GM12878 (cell line): Measurements from ENCODE around the gene FLNC.

Source experiments
- BRCA1 ChIP-seq: IDR thresholded peaks from 2 replicates; pipeline ENCODE4 v1.6.1; 2011; ENCODE audit warnings: low read depth, low read length, improper control_type of control experiment
- CBFB ChIP-seq: IDR thresholded peaks from 2 replicates; pipeline ENCODE4 v1.6.1; 2016; ENCODE audit warnings: antibody characterized with exemption, low read depth
- CEBPB ChIP-seq, 2 experiments: fragments of 150-350 bp in 1 of 2; IDR thresholded peaks; 2 replicates each; pipeline ENCODE4 v1.6.1; 2012 to 2014; ENCODE audit warnings: low read depth in 2 of 2, low read length in 2 of 2, borderline replicate concordance in 1 of 2, inconsistent platforms in 1 of 2
- CTCF ChIP-seq, 3 experiments: IDR thresholded peaks in 2 of 3; conservative IDR thresholded peaks in 1 of 3; 2 replicates each; pipeline ENCODE4 v1.5.1; 2011; ENCODE audit warnings: low read depth in 3 of 3, low read length in 3 of 3, mild to moderate bottlenecking in 3 of 3, control low read depth in 2 of 3, moderate library complexity in 2 of 3, inconsistent platforms in 1 of 3, mixed read lengths in 1 of 3; ENCODE audit not compliant: control insufficient read depth in 2 of 3, insufficient read depth in 1 of 3; ENCODE audit errors: extremely low read depth in 1 of 3
- EP300 ChIP-seq, 2 experiments: fragments of 150-350 bp in 1 of 2; IDR thresholded peaks; 2 replicates each; pipeline ENCODE4 v1.6.1; 2011 to 2012; ENCODE audit warnings: low read depth in 2 of 2, low read length in 2 of 2, borderline replicate concordance in 1 of 2, improper control_type of control experiment in 1 of 2, inconsistent platforms in 1 of 2; ENCODE audit not compliant: control insufficient read depth in 1 of 2
- EZH2 ChIP-seq: IDR thresholded peaks from 2 replicates; pipeline ENCODE4 v1.6.1; 2012; ENCODE audit warnings: low read depth, mild to moderate bottlenecking, control low read depth, inconsistent platforms, low read length, borderline replicate concordance; ENCODE audit not compliant: control insufficient read depth
- HDAC2 ChIP-seq: fragments of 200-600 bp; sonication (generic); IDR thresholded peaks from 2 replicates; pipeline ENCODE4 v1.6.1; 2017
- PBX3 ChIP-seq: IDR thresholded peaks from 2 replicates; pipeline ENCODE4 v1.6.1; 2011; ENCODE audit warnings: mild to moderate bottlenecking, low read depth, low read length, moderate library complexity; ENCODE audit not compliant: insufficient replicate concordance
- PML ChIP-seq: IDR thresholded peaks from 2 replicates; pipeline ENCODE4 v1.6.1; 2012; ENCODE audit warnings: low read length, inconsistent platforms
- POLR2A ChIP-seq: IDR thresholded peaks from 2 replicates; pipeline ENCODE4 v1.6.1; 2011; ENCODE audit warnings: low read depth, mild to moderate bottlenecking, low read length
- SRF ChIP-seq, 2 experiments: IDR thresholded peaks; 2 replicates each; pipeline ENCODE4 v1.6.1; 2011; ENCODE audit warnings: low read depth in 2 of 2, low read length in 2 of 2, mild to moderate bottlenecking in 1 of 2, moderate library complexity in 1 of 2
- SUZ12 ChIP-seq: fragments of 200-600 bp; sonication (generic); IDR thresholded peaks from one replicate; pipeline ENCODE4 v1.6.1; 2018; ENCODE audit warnings: antibody characterized with exemption, mild to moderate bottlenecking; ENCODE audit not compliant: unreplicated experiment
- TBL1XR1 ChIP-seq: IDR thresholded peaks from 2 replicates; pipeline ENCODE4 v1.6.1; 2012; ENCODE audit warnings: low read depth, low read length, improper control_type of control experiment
- TCF12 ChIP-seq: IDR thresholded peaks from 2 replicates; pipeline ENCODE4 v1.6.1; 2011; ENCODE audit warnings: low read depth, mild to moderate bottlenecking, low read length

- TF ChIP-seq CTCF (IDR thresholded peaks at IDR 0.05 in 2 of 3, conservative IDR thresholded peaks at IDR 0.05 in 1 of 3; ENCODE audit: control insufficient read depth in 2 of 3, extremely low read depth in 1 of 3, insufficient read depth in 1 of 3, low read depth in 3 of 3, low read length in 3 of 3) (no peak), CBFB (no peak), CEBPB (IDR thresholded peaks at IDR 0.05; ENCODE audit: borderline replicate concordance in 1 of 2, low read depth in 2 of 2, low read length in 2 of 2) (no peak), EZH2 (no peak), POLR2A (no peak), HDAC2 (no peak), EP300 (IDR thresholded peaks at IDR 0.05; ENCODE audit: borderline replicate concordance in 1 of 2, control insufficient read depth in 1 of 2, low read depth in 2 of 2, low read length in 2 of 2) (no peak), SRF (IDR thresholded peaks at IDR 0.05; ENCODE audit: low read depth in 2 of 2, low read length in 2 of 2) (no peak), TCF12 (no peak), PBX3 (no peak), BRCA1 (no peak), TBL1XR1 (no peak), PML (no peak), SUZ12 (no peak)
Observed at GRCh38 chr7:128891942-128892269, 61.7 kb downstream of the FLNC start.
